Smooth muscle cell (in vitro differentiated cells): ENCODE measurements around the gene PIK3CB. TPM values are rescaled to one million over a fixed set of nuclear protein-coding genes. Genes with fewer than 3 reads are reported as not detected.
"Not testable (repeated sequence)": the region's sequence is repeated elsewhere in the genome, so short reads cannot be mapped to it uniquely, and the experiment has no call there.

ENCODE experiments used
- DNase-seq: peaks from one replicate; lab custom pipeline; 2025; ENCODE audit not compliant: unreplicated experiment; lab: John Stamatoyannopoulos, UW
- H2AFZ ChIP-seq: fragments of 200-600 bp; sonication (generic); 2 replicates; pipeline ENCODE4 v1.6.0; 2016; ENCODE audit warnings: antibody characterized with exemption, low read depth, mild to moderate bottlenecking
- H3F3A ChIP-seq: fragments of 200-600 bp; sonication (generic); 2 replicates; pipeline ENCODE4 v1.6.0; 2017; ENCODE audit warnings: antibody characterized with exemption, low read depth
- H3K27ac ChIP-seq: fragments of 200-600 bp; sonication (generic); 2 replicates; pipeline ENCODE4 v1.5.1; 2016; ENCODE audit warnings: low read depth, mild to moderate bottlenecking
- H3K27me3 ChIP-seq: fragments of 200-600 bp; sonication (generic); 2 replicates; pipeline ENCODE4 v1.6.1; 2016; ENCODE audit warnings: low read depth, mild to moderate bottlenecking
- H3K36me3 ChIP-seq: fragments of 200-600 bp; sonication (generic); 2 replicates; pipeline ENCODE4 v1.5.1; 2016; ENCODE audit warnings: low read depth
- H3K4me1 ChIP-seq: fragments of 200-600 bp; sonication (generic); 2 replicates; pipeline ENCODE4 v1.5.1; 2016; ENCODE audit warnings: low read depth
- H3K4me2 ChIP-seq: fragments of 200-600 bp; sonication (generic); 2 replicates; pipeline ENCODE4 v1.6.0; 2016; ENCODE audit warnings: mild to moderate bottlenecking
- H3K4me3 ChIP-seq: fragments of 200-600 bp; sonication (generic); 2 replicates; pipeline ENCODE4 v1.5.1; 2016; ENCODE audit warnings: mild to moderate bottlenecking
- H3K79me2 ChIP-seq: fragments of 200-600 bp; sonication (generic); 2 replicates; pipeline ENCODE4 v1.6.0; 2016; ENCODE audit warnings: low read depth, mild to moderate bottlenecking
- H3K9ac ChIP-seq: fragments of 200-600 bp; sonication (generic); 2 replicates; pipeline ENCODE4 v1.6.0; 2016; ENCODE audit warnings: low read depth
- H3K9me3 ChIP-seq: fragments of 200-600 bp; sonication (generic); replicated peaks from 2 replicates; pipeline ENCODE4 v1.5.1; 2016; ENCODE audit warnings: low read depth
- H4K20me1 ChIP-seq: fragments of 200-600 bp; sonication (generic); 2 replicates; pipeline ENCODE4 v1.6.0; 2016; ENCODE audit warnings: low read depth
- CTCF ChIP-seq: fragments of 200-600 bp; sonication (generic); IDR thresholded peaks from 2 replicates; pipeline ENCODE4 v1.5.1; 2017; ENCODE audit warnings: borderline replicate concordance, mild to moderate bottlenecking, antibody characterized with exemption; ENCODE audit not compliant: insufficient read depth, poor library complexity, severe bottlenecking
- WGBS: methylation state at CpG from one replicate; pipeline ENCODE4 v1.1.7; 2016; ENCODE audit warnings: low lambda C conversion rate; 5-methylcytosine and 5-hydroxymethylcytosine counted together
- polyA plus RNA-seq: library from polyadenylated mRNA; unstranded; fragments of >200 nt; fragmentation: Nextera tagmentation; extraction: Ambion mirVana; gene quantifications from 2 replicates; pipeline ENCODE4 v1.2.1, GENCODE V29; 2016
- total RNA-seq: library from RNA; depleted of rRNA; stranded (reverse); fragments of >200 nt; gene quantifications from 2 replicates; pipeline ENCODE4 v1.2.3, GENCODE V29; 2014

The PIK3CB gene
- total and polyA plus RNA-seq, 2 experiments from 2014 or later: 2.6 to 4.5 TPM

GRCh38 chr3:138833899-138834595, 681 bp downstream of the PIK3CB start:
- Histone ChIP-seq H4K20me1 (peaks cover 16% of the 10 kb centered on the region), H3K9me3 (no peaks in the 10 kb centered on the region), H3K9ac (no peak overlapping the region), H3K4me3 (peak overlapping the region; percentile 77), H3K36me3 (no peaks in the 10 kb centered on the region), H3F3A (peaks cover 6% of the 10 kb centered on the region), H3K27ac (no peak overlapping the region), H2AFZ (peak overlapping the region; percentile 47), H3K4me2 (peak overlapping the region; percentile 84), H3K79me2 (peaks cover 8% of the 10 kb centered on the region), H3K4me1 (peaks cover 7% of the 10 kb centered on the region), H3K27me3 (no peaks in the 10 kb centered on the region)
- TF ChIP-seq CTCF: peak; percentile 12
- no peak for DNase-seq
- 3% methylated on average over 36 of the region's 43 CpGs for WGBS

GRCh38 chr3:138832473-138833057, 2.2 kb downstream of the PIK3CB start:
- not testable (repeated sequence) for H3K4me1 ChIP-seq, H3K4me3 ChIP-seq, H3K9me3 ChIP-seq, DNase-seq, H3K9ac ChIP-seq, H3K4me2 ChIP-seq, H3K27me3 ChIP-seq, H3F3A ChIP-seq, H3K36me3 ChIP-seq, H2AFZ ChIP-seq, H3K27ac ChIP-seq
- Histone ChIP-seq H3K79me2 (peaks cover 11% of the 10 kb centered on the region), H4K20me1 (peaks cover 16% of the 10 kb centered on the region)
- 97% methylated on average over 24 of the region's 27 CpGs for WGBS

- Histone ChIP-seq H3F3A (peaks cover 6% of the 10 kb centered on the region), H3K27ac (no peak overlapping the region), H3K27me3 (peaks cover 3% of the 10 kb centered on the region), H3K4me1 (no peaks in the 10 kb centered on the region), H3K9ac (no peak overlapping the region), H3K4me2 (no peak overlapping the region), H4K20me1 (peaks cover 35% of the 10 kb centered on the region), H3K4me3 (no peak overlapping the region), H2AFZ (no peak overlapping the region), H3K9me3 (no peaks in the 10 kb centered on the region), H3K36me3 (no peaks in the 10 kb centered on the region), H3K79me2 (peaks cover 11% of the 10 kb centered on the region)
- no peak for DNase-seq
- no peak for TF ChIP-seq CTCF
- 89% methylated on average over 15 of the region's 15 CpGs for WGBS
These were observed 4.7 kb downstream of the PIK3CB start for GRCh38 chr3:138829886-138830510.

GRCh38 chr3:138829097-138829496, 5.6 kb downstream of the PIK3CB start:
- Histone ChIP-seq H3K4me3 (no peak overlapping the region), H3K36me3 (no peaks in the 10 kb centered on the region), H3K27me3 (peaks cover 3% of the 10 kb centered on the region), H3K4me1 (peaks cover 9% of the 10 kb centered on the region), H3K4me2 (no peak overlapping the region), H3K9me3 (no peaks in the 10 kb centered on the region), H3K79me2 (peaks cover 11% of the 10 kb centered on the region), H3F3A (peaks cover 6% of the 10 kb centered on the region), H3K27ac (no peak overlapping the region), H2AFZ (no peak overlapping the region), H4K20me1 (peaks cover 40% of the 10 kb centered on the region), H3K9ac (no peak overlapping the region)
- WGBS: 98% methylated on average over 3 of the region's 3 CpGs
- no peak for DNase-seq
- TF ChIP-seq CTCF: no peak
